HG03457 (cell line): Measurements from ENCODE around the gene E4F1.
A peak's percentile ranks its signal among the peaks of the same experiment; 100 is the strongest.

Source experiments
- ATAC-seq: cut with Tn5 transposase; IDR thresholded peaks from one replicate; pipeline ENCODE4 v1.9.1; 2021; ENCODE audit warnings: moderate number of reproducible peaks; ENCODE audit not compliant: unreplicated experiment

The E4F1 gene

DNA sequence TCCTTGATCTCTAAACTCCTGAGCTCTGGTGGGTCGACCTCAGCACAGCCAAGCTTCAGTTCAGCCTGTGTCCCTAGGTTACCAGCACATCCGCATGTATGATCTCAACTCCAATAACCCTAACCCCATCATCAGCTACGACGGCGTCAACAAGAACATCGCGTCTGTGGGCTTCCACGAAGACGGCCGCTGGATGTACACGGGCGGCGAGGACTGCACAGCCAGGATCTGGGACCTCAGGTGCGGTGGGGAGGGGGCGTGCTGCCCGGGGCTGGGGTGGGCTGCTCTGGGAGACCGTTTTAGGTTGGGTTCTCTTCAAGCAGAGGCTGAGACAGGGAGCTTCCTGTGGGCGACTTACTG lies 17.0 kb upstream of the E4F1 start:
- ATAC-seq = no peak

DNA sequence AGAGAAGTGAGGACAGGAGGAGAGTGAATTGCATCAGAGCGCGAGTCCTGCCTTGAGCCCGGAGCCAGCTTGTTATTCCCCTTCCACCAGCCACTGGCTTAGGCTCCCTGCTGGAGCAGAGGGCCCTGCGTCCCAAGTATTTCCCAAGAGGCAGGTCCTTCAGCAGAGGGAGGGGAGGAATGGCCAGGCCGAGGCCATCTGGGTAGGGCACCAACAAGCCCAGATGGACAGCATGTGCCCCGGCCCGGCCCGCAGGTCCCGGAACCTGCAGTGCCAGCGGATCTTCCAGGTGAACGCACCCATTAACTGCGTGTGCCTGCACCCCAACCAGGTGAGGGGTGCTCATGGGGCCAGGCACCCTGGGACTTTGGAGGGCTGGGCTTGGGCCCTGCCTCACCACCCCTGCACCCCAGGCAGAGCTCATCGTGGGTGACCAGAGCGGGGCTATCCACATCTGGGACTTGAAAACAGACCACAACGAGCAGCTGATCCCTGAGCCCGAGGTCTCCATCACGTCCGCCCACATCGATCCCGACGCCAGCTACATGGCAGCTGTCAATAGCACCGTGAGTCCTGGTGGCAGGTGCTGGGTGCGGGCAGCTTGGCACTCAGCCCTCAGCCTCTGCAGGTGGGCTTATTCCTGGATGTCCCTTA lies 16.5 kb upstream of the E4F1 start:
- no peak for ATAC-seq

DNA sequence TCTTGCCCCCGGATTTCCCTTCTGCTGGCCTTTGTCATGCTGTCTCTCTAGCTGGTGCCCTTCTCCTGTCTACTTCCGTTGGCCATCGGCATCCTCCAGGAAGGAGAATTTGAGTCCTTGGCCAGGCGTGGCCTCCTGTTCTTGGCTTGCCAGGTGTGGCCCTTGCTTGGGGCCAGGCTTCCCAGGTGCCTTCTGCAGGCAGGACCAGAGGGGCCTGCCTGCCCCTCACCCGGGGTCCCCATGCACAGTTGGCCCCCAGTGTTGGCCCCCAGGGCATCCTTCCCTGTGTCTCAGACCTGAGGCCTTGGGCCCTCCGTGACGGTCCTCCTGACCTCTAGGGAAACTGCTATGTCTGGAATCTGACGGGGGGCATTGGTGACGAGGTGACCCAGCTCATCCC lies 15.5 kb upstream of the E4F1 start:
- ATAC-seq = no peak

DNA sequence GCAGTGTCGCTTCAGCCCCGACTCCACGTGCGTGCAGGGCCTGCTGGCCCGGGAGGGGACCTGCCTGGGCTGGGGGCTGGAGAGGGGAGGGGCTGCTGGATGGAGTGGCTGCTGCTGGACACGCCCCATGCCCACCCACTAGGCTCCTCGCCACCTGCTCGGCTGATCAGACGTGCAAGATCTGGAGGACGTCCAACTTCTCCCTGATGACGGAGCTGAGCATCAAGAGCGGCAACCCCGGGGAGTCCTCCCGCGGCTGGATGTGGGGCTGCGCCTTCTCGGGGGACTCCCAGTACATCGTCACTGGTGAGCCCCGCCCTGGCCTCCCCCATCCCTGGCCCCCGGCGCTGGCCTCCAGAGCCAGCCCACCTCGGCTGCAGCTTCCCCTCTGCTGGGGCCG lies 15.1 kb upstream of the E4F1 start:
- ATAC-seq = no peak

DNA sequence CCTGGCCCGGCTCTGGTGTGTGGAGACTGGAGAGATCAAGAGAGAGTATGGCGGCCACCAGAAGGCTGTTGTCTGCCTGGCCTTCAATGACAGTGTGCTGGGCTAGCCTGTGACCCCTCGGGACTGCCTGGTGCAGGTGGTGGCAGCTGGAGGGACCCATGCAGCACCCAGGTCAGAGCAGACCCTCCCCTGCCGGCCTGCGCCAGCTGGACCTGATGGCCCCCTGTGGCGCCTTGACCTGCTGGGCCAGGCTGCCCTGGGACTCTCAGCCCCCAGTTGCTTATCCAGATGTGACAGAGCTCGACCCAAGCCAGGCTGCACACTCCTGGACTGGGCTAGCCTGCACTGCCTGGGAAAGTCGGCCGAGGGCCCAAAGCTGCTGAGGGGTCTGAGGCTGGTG lies 14.6 kb upstream of the E4F1 start:
- no peak for ATAC-seq

DNA sequence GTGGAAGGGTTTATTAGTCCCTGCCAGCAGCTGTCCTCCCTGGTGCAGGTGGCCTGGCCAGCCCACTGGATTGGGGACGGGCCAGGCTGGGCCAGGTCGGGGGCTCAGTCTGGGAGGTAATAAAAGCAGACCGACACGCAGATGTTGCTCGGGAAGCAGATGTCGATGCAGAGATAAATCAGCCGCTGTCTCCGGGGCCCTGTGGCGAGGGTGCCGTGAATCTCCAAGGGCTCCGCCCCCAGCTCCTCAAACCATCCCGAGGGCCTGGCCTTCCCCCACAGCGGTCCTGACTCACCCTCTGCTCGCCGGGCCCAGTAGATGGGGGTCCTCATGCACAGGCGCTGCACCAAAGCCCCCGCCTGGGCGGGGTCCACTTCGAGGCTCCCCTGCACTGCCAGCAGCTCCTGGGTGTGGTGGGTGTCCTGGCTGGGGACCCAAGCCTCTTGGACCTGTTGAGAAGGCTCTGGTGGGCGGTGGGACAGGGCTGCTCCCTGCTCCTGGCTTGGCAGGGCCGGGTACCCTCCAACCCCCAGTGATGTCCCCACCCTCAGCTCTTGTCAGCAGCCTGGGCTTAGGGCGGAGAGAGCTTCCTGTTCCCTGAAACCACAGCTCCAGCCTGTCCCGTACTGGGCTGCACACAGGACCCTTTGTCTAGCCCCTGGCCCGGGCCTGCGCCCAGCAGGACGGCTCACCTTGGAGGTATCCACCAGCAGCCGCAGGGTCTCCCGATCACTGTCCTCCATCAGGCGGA lies 14.0 kb upstream of the E4F1 start:
- ATAC-seq = no peak

DNA sequence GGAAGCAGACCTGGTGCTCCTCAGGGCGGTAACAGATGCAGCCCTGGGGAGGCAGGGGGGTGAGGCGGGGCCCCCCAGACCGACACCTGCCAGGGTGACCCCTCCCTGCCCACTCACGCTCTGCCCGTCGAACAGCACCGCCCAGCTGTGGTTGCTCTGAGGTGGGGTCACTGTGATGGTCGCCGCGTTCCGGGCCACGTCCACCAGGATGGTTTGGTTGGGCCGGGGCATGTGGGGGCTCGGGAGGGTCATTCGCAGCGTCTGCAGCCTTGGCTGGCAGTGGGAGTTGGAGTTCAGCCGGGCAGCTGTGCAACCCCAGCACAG lies 13.4 kb upstream of the E4F1 start:
- ATAC-seq = no peak

DNA sequence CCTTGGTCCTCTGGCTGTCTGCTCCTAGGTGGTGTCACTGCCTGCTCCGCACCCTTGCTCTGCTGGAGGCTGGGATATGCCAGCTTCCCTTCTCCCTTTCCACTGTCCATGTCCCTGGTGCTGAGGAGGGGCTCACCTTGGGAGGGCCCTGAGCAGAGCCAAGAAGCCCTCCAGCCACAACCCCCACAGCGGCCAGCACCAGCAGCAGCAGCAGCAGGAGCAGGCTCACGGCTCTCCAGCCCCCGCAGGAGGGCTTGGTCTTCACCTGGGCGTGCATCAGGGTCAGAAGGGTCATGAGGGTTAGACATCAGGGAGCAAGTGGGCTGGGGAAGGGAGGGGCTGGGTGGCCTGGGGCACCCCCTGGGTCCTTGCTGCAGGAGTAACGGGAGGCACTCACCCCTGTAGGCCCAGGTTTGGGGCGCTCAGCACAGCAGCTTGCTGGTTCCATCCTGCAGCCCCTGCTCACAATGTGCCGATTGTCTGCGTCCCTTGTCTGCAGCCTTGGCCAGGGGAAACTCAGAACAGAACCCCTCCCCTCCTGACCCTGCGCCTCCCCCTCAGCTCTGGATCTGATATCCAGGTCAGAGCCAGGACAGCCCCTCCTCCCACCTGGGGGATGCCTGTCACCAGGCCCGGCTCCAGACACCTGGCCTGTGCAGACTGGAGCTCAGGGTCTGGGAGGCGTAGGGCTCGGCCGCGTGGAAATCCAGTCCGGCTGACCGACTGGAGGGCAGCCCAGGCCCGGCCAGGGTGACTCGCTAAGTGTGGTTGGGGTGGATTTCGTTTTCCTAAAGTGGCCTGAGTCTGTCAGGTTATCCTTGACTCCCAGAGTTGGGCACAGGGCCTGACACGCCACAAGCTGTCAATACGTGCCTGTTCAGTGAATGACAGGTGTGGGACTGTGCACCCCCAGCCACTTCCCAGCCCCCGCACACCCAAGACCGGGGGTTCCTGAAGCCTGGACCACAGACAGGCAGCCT lies 12.7 kb upstream of the E4F1 start, which contains the start of gene BRICD5:
Gene BRICD5, minus strand, starts transcription at position 478 of the 980 bp plus-strand sequence. Its CDS starts 30 bp downstream, at position 448.
- no peak for ATAC-seq

DNA sequence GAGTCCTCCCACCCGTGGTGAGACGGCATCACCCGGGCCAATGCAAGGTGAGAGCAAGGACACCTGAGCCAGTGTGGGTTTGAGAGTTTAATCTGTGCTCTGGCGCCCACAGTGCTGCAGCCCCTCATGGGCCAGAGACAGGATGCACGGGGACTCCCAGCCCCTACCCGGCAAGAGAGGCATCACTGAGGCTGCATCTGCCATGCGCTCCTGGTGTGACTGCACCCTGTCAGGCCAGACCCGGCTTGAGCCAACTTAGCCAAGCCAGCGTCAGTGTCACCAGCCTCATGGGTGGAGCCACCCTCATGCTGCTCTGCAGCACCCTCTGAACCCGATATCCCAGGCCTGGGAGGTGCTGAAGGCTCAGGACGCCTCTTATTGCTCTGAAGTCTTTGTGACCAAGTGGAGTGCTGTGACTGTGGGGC lies 11.5 kb upstream of the E4F1 start:
- no peak for ATAC-seq

DNA sequence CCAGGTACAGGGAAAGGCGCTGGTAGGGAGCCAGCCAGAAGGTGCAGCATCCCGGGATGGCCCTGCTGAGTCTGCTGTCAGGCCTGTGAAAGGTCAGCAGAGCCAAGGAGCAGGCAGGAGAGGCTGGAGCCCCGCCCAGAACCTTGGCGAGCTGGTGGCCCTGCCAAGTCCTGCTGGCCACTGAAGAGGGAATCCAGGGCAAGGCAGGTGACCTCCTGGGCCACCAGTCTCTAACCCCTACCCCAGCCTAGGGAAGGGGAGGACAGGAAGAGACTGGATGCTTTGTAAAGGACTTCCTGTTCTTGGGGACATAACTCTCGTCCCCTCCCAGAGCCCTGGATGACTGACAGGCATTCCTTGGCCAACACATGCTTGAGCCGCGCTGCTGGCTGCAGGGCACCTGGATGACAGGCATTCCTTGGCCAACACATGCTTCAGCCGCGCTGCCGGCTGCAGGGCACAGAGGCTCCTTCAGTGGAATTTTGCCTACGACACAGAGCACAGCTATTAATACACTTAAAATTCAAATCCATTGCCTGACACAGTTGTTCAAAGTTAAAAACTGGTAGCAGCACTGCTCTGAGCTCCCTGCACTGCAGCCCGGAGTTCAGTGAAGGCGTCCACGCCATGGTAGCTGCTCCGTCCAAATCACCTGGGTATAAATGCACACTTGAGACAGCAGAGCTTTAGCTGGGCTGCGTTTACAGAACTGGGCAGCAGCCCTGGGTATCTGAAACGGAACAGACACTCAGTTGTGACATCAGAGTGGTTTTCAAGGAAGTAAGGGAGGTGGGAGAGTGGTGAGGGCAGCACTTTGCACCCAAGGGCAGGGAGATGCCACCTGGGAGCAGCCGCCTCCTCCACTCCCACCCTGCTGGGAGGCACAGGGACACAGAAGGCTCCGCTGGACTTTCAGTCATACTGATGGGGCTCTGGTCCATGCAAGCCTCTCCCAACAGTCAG lies 10.7 kb upstream of the E4F1 start:
- ATAC-seq = no peak

DNA sequence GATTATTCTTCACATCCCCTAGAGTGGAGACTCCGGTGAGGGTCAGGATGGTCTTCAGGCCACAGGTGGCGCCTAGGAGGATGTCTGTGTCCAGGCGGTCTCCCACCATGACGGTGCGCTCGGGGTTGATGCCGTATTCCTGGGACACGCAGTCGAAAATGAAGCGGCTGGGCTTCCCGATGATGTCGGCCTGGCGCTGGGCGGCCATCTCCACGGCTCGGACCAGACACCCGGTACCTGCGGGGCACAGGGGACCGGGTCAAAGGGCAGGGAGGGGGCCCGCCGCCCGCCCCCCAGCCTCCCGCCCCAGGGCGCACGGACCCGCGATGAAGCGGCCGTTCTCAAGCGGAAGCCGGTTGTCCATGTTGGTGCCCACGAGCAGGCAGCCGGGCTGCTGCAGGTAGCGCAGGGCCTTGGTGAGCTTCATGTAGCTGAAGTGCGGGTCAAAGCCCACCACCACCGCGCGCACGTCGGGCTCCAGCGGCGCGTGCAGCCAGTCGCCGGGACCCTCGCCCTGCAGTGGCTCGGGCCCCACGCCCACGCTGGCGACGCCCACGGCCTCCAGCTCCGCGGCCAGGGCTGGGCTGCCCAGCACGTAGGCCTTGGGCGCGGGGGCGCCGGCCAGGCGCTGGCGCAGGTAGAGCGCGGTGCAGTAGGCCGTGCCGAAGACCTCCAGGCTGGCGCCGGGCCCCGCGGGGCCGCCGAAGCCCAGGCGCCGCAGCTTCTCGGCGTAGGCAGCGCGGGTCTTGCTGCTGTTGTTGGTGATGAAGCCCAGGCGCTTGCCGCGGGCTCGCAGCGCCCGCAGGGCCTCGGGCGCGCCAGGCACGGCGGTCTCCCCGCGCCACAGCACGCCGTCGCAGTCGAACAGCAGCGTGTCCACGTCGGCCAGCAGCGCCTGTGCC lies 9.3 kb upstream of the E4F1 start:
- no peak for ATAC-seq

DNA sequence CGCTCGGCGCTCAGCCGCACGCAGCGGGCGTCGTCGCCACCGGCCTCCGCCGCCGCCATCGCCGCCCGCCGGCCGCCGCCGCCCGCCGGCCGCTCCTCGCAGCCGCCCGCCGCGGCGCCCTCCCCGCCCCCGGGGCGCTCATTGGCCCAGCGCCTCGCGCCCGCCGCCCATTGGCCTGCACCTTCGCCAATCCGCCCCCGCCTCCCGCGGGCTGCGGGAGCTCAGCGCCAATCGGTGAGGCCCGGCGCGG lies 8.7 kb upstream of the E4F1 start, which contains the start of gene PGP:
Gene PGP, minus strand, starts transcription at position 122 of the 250 bp plus-strand sequence. Its CDS starts 63 bp downstream, at position 59.
- ATAC-seq = peak; percentile 72

DNA sequence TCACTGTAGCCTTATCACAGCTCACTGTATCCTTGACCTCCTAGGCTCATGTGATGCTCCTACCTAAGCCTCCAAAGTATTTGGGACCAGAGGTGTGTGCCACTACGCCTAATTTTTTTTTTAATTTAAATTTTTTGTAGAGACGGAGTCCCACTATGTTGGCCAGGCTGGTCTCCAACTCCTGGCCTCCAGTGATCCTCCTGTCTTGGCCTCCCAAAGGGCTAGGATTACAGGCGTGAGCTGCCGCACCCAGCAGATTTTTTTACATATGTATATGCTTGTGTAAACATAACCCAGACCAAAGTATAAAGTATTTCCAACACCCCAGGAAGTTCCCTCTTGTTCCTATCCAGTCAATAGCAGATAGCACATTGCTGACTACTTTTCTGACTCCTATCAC lies 7.1 kb upstream of the E4F1 start:
- no peak for ATAC-seq

DNA sequence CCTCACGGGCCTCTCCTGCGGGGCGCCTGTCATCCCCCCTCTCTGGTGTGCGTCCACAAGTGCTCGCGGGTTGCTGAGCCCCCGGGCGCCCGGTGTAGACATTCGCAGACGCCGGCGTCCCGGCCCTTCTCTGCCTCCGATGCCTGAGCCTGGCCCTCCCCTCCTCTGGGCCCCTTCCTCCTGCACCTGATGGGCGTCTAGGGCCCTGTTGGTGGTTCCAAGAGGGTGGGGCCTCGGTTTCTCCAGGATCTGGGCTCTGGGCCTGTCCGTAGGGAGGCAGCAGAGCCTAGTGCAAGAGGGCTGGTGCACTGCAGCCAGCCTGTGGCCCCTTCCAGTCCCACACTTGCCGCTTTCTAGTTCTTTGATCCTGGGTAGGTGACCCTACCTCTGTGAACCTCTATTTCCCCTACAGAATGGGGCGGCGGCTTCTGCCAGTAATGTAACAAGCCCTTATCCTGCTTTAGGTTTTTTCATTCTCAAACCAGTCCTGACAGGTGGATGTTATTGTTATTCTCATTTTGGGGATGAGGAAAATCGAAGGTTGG lies 623 bp downstream of the E4F1 start:
- peak; percentile 4 for ATAC-seq

DNA sequence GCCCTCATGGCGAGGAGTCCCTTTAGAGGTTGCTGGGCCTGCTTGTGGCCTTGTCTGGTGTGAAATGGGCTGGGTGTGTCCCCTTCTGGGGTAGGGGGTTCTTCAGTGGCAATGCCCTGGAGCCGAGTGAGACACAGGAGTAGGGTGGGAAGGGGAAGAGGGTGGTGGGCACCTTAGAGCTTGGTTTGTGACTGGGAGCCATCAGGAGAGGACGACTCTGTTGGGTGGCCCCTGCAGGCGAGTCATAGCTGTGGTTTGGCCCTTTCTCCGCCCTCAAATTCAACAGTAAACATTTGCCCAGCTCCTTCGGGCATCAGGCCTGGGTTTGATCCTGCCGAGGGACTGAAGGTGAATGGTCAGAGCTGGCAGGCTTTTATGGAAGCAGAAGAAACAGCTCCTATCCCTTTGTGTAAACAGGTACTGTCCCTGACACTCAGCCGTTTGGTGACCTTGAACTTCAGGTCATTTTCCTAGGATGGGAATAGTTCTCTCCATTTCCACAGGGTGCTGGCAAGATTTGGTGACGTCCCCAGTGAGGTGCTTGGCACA lies 2.9 kb downstream of the E4F1 start:
- ATAC-seq = no peak

DNA sequence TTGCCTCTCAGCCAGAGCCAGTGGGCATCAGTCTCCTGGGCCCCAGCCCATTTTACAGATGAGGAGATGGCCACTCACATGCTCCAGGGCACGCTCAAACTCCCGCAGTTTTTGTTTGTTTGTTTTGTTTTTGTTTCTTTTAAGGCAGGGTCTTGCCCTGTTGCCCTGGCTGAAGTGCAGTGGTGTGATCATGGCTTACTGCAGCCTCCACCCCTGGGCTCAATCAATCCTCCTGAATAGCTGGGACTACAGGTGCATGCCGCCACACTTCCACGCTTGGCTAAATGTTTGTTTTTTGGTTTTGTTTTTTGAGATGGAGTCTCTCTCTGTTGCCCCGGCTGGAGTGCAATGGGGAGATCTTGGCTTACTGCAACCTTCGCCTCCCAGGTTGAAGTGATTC lies 3.5 kb downstream of the E4F1 start:
- ATAC-seq = no peak

DNA sequence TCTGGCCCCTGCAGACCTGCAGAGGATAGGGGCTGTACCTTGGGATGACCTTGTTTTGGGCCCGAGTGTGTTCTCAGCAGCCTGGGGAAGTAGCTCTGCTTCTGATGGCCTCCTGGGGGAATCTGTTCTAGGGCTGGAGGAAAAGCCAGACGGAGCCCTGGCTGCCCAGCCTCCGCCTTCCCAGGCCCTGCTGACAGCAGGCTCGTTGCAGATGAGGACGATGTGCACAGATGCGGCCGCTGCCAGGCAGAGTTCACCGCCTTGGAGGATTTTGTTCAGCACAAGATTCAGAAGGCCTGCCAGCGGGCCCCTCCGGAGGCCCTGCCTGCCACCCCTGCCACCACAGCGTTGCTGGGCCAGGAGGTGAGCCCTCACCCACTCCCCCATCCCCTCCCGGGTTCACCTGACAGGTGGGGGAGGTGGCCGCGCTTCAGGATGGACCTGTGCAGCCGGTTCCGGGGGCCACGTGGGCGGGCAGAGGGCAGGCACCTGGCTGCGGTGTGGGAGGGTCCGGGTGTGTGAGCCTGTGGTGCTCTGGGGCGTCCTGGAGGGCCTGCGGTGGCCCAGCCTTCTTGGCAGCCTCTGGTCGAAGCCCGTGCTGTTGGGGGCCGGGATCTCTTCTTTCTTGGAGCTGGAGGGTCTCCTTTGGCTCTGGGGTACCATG lies 4.9 kb downstream of the E4F1 start:
- no peak for ATAC-seq

DNA sequence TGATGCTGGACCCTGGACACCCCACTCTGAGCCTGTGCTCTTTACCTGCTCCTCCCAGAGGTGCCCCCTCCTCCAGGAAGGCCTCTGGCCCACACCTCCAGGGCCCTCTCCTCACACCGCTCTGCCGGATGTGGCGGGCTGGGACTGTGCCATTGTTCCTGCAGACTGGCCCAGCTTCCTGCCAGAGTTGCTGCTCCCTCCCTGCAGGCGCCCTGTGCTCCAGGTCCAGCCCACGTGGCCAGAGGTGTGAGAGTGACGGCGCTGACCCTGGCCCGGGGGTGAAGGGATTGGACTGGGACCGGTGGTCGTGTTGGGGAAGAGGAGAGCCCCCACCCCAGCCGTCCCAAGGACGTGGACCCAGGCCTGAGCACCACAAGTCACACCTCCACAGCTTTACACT lies 5.7 kb downstream of the E4F1 start:
- ATAC-seq = no peak
